ENCODE data around the gene C9orf85.
"Not testable (repeated sequence)": the region's sequence is repeated elsewhere in the genome, so short reads cannot be mapped to it uniquely, and the experiment has no call there.

The C9orf85 gene

GRCh38 chr9:71911061-71911907 is at the start of gene C9orf85, which contains the start of gene ABHD17B:
Gene C9orf85, plus strand, starts transcription at chr9:71911639. Its CDS starts 96 bp downstream, at chr9:71911735.
Gene ABHD17B, minus strand, starts transcription at chr9:71911193. Its CDS starts 36,113 bp downstream, at chr9:71875080.
- DNase-seq (ENCODE audit: low spot score): peak; percentile 99

GRCh38 chr9:71863631-71864030 is 47.8 kb upstream of the C9orf85 start:
- DNase-seq (ENCODE audit: low spot score): no peak

- no peak for DNase-seq (ENCODE audit: low spot score)
Observed at GRCh38 chr9:71875345-71875744, 36.1 kb upstream of the C9orf85 start.

GRCh38 chr9:71876106-71876505 is 35.3 kb upstream of the C9orf85 start:
- no peak for DNase-seq (ENCODE audit: low spot score)

- DNase-seq (ENCODE audit: low spot score): no peak
Observed at GRCh38 chr9:71876829-71877228, 34.6 kb upstream of the C9orf85 start.

- peak; percentile 9 for DNase-seq (ENCODE audit: low spot score)
Observed at GRCh38 chr9:71878327-71879274, 32.8 kb upstream of the C9orf85 start.

GRCh38 chr9:71879644-71880174 is 31.7 kb upstream of the C9orf85 start:
- no peak for DNase-seq (ENCODE audit: low spot score)

GRCh38 chr9:71884005-71884404 is 27.4 kb upstream of the C9orf85 start:
- no peak for DNase-seq (ENCODE audit: low spot score)

- no peak for DNase-seq (ENCODE audit: low spot score)
Observed at GRCh38 chr9:71885467-71885866, 26.0 kb upstream of the C9orf85 start.

- no peak for DNase-seq (ENCODE audit: low spot score)
Observed at GRCh38 chr9:71886015-71886414, 25.4 kb upstream of the C9orf85 start.

GRCh38 chr9:71886541-71886940 is 24.9 kb upstream of the C9orf85 start:
- DNase-seq (ENCODE audit: low spot score): no peak

- no peak for DNase-seq (ENCODE audit: low spot score)
Observed at GRCh38 chr9:71887362-71887761, 24.1 kb upstream of the C9orf85 start.

GRCh38 chr9:71890042-71890679 is 21.3 kb upstream of the C9orf85 start:
- no peak for DNase-seq (ENCODE audit: low spot score)

GRCh38 chr9:71891557-71892189 is 19.8 kb upstream of the C9orf85 start:
- no peak for DNase-seq (ENCODE audit: low spot score)

- DNase-seq (ENCODE audit: low spot score): no peak
Observed at GRCh38 chr9:71895117-71895516, 16.3 kb upstream of the C9orf85 start.

- no peak for DNase-seq (ENCODE audit: low spot score)
Observed at GRCh38 chr9:71895955-71896354, 15.5 kb upstream of the C9orf85 start.

- no peak for DNase-seq (ENCODE audit: low spot score)
Observed at GRCh38 chr9:71896761-71897160, 14.7 kb upstream of the C9orf85 start.

GRCh38 chr9:71897577-71897976 is 13.9 kb upstream of the C9orf85 start:
- DNase-seq (ENCODE audit: low spot score): no peak

GRCh38 chr9:71898756-71899155 is 12.7 kb upstream of the C9orf85 start:
- DNase-seq (ENCODE audit: low spot score): not testable (repeated sequence)

GRCh38 chr9:71901695-71902597 is 9.5 kb upstream of the C9orf85 start:
- no peak for DNase-seq (ENCODE audit: low spot score)

Data from SW480 (cell line).